H9 (cell line): Measurements from ENCODE around the gene TIGD3. TPM values are rescaled to one million over a fixed set of nuclear protein-coding genes. Genes with fewer than 3 reads are reported as not detected.

ENCODE experiments used
- DNase-seq: peaks from one replicate; pipeline ENCODE4 v3.0.0-alpha.2; 2017
- H2AFZ ChIP-seq: one replicate; pipeline ENCODE4 v1.6.1; 2013; ENCODE audit warnings: mild to moderate bottlenecking, low read length, control low read depth, moderate library complexity
- H2AK5ac ChIP-seq: 2 replicates; pipeline ENCODE4 v1.6.1; 2013; ENCODE audit warnings: low read length, control low read depth, mixed read lengths; ENCODE audit not compliant: insufficient read length
- H2BK120ac ChIP-seq: one replicate; pipeline ENCODE4 v1.6.1; 2013; ENCODE audit warnings: low read depth, mild to moderate bottlenecking, low read length, control low read depth, inconsistent platforms; ENCODE audit not compliant: poor library complexity, severe bottlenecking
- H2BK12ac ChIP-seq: 2 replicates; pipeline ENCODE4 v1.6.1; 2013; ENCODE audit warnings: low read length, control low read depth, mixed read lengths, low read depth; ENCODE audit not compliant: insufficient read length
- H2BK15ac ChIP-seq: 2 replicates; pipeline ENCODE4 v1.6.1; 2013; ENCODE audit warnings: low read depth, low read length, control low read depth
- H2BK20ac ChIP-seq: one replicate; pipeline ENCODE4 v1.6.1; 2013; ENCODE audit warnings: low read depth, mild to moderate bottlenecking, low read length, control low read depth, inconsistent platforms; ENCODE audit not compliant: poor library complexity, severe bottlenecking
- H2BK5ac ChIP-seq: 2 replicates; pipeline ENCODE4 v1.6.1; 2013; ENCODE audit warnings: low read length, control low read depth, mixed read lengths; ENCODE audit not compliant: insufficient read length
- H3K14ac ChIP-seq: 2 replicates; pipeline ENCODE4 v1.6.1; 2013; ENCODE audit warnings: low read length, control low read depth; ENCODE audit not compliant: insufficient read depth
- H3K18ac ChIP-seq: 2 replicates; pipeline ENCODE4 v1.6.1; 2013; ENCODE audit warnings: low read depth, mild to moderate bottlenecking, mixed read lengths, low read length, control low read depth; ENCODE audit not compliant: insufficient read length
- H3K23ac ChIP-seq: 2 replicates; pipeline ENCODE4 v1.6.1; 2013; ENCODE audit warnings: low read length, control low read depth, mixed read lengths, low read depth; ENCODE audit not compliant: insufficient read length
- H3K23me2 ChIP-seq: 2 replicates; pipeline ENCODE4 v1.6.1; 2013; ENCODE audit warnings: low read depth, mild to moderate bottlenecking, mixed read lengths, low read length, control low read depth; ENCODE audit not compliant: insufficient read length, poor library complexity, severe bottlenecking
- H3K27ac ChIP-seq: 2 replicates; pipeline ENCODE4 v1.5.1; 2013; ENCODE audit warnings: low read length, control low read depth, mixed read lengths, low read depth; ENCODE audit not compliant: insufficient read length
- H3K27me3 ChIP-seq: 2 replicates; pipeline ENCODE4 v1.6.1; 2013; ENCODE audit warnings: low read length, control low read depth, inconsistent platforms; ENCODE audit not compliant: insufficient read depth
- H3K4ac ChIP-seq: 2 replicates; pipeline ENCODE4 v1.6.1; 2013; ENCODE audit warnings: low read depth, mild to moderate bottlenecking, control low read depth, inconsistent platforms, low read length, moderate library complexity
- H3K4me1 ChIP-seq: 2 replicates; pipeline ENCODE4 v1.6.1; 2013; ENCODE audit warnings: low read length, control low read depth, inconsistent platforms; ENCODE audit not compliant: insufficient read depth
- H3K4me2 ChIP-seq: 2 replicates; pipeline ENCODE4 v1.6.1; 2013; ENCODE audit warnings: low read length, control low read depth, mixed read lengths; ENCODE audit not compliant: insufficient read length, insufficient read depth
- H3K56ac ChIP-seq: 2 replicates; pipeline ENCODE4 v1.6.1; 2013; ENCODE audit warnings: low read depth, mild to moderate bottlenecking, mixed read lengths, low read length, control low read depth; ENCODE audit not compliant: insufficient read length
- H3K79me1 ChIP-seq: 2 replicates; pipeline ENCODE4 v1.6.1; 2013; ENCODE audit warnings: low read depth, mild to moderate bottlenecking, moderate library complexity, low read length, control low read depth, inconsistent platforms; ENCODE audit not compliant: insufficient read depth, poor library complexity, severe bottlenecking
- H3K79me2 ChIP-seq: 2 replicates; pipeline ENCODE4 v1.6.1; 2013; ENCODE audit warnings: low read length, control low read depth, inconsistent platforms; ENCODE audit not compliant: insufficient read depth
- H3K9ac ChIP-seq: 2 replicates; pipeline ENCODE4 v1.6.1; 2013; ENCODE audit warnings: low read length, control low read depth, mixed read lengths; ENCODE audit not compliant: insufficient read length; ENCODE audit errors: extremely low read depth
- H3K9me3 ChIP-seq: one replicate; pipeline ENCODE4 v1.6.1; 2013; ENCODE audit warnings: low read depth, low read length, inconsistent platforms; ENCODE audit not compliant: control insufficient read depth
- H3T11ph ChIP-seq: one replicate; pipeline ENCODE4 v1.6.1; 2013; ENCODE audit warnings: mild to moderate bottlenecking, low read length, control low read depth, inconsistent platforms
- H4K20me1 ChIP-seq: one replicate; pipeline ENCODE4 v1.6.1; 2013; ENCODE audit not compliant: control insufficient read depth, insufficient read length, insufficient read depth
- H4K5ac ChIP-seq: 2 replicates; pipeline ENCODE4 v1.6.1; 2013; ENCODE audit warnings: low read depth, mild to moderate bottlenecking, mixed read lengths, low read length, control low read depth; ENCODE audit not compliant: insufficient read length
- H4K8ac ChIP-seq: replicated peaks from 2 replicates; pipeline ENCODE4 v1.6.1; 2013; ENCODE audit warnings: low read length, control low read depth, mixed read lengths, low read depth; ENCODE audit not compliant: insufficient read length
- H4K91ac ChIP-seq: 2 replicates; pipeline ENCODE4 v1.6.1; 2013; ENCODE audit warnings: low read depth, mild to moderate bottlenecking, moderate library complexity, mixed read lengths, low read length, control low read depth; ENCODE audit not compliant: insufficient read length
- H3K27ac Mint-ChIP-seq, 3 experiments: 2 replicates in 2 of 3; 3 replicates in 1 of 3; pipeline ENCODE4 v1.8.0; 2020 to 2021; ENCODE audit warnings: mixed read lengths in 3 of 3, mild to moderate bottlenecking in 1 of 3, moderate library complexity in 1 of 3
- H3K27me3 Mint-ChIP-seq: 2 replicates; pipeline ENCODE4 v1.8.0; 2021; ENCODE audit warnings: low read depth, mild to moderate bottlenecking, moderate library complexity, mixed read lengths
- H3K36me3 Mint-ChIP-seq, 3 experiments: 2 replicates in 2 of 3; 3 replicates in 1 of 3; pipeline ENCODE4 v1.8.0; 2020 to 2021; ENCODE audit warnings: low read depth in 3 of 3, mixed read lengths in 3 of 3; ENCODE audit not compliant: insufficient read depth in 1 of 3
- H3K4me1 Mint-ChIP-seq, 2 experiments: 2 replicates each; pipeline ENCODE4 v1.8.0; 2020; ENCODE audit warnings: mixed read lengths in 2 of 2
- H3K4me3 Mint-ChIP-seq, 2 experiments: 2 replicates in 1 of 2; 3 replicates in 1 of 2; pipeline ENCODE4 v1.8.0; 2020 to 2021; ENCODE audit warnings: mild to moderate bottlenecking in 2 of 2, mixed read lengths in 2 of 2, moderate library complexity in 1 of 2
- H3K9me3 Mint-ChIP-seq, 2 experiments: 2 replicates in 1 of 2; 3 replicates in 1 of 2; pipeline ENCODE4 v1.8.0; 2020; ENCODE audit warnings: mild to moderate bottlenecking in 2 of 2, mixed read lengths in 2 of 2, moderate library complexity in 1 of 2
- WGBS: extraction: QIAGEN DNeasy Blood & Tissue Kit; methylation state at CpG from one replicate; pipeline ENCODE4 v1.1.7; 2013; ENCODE audit warnings: missing lambda C conversion rate, low lambda C conversion rate, mixed read lengths; ENCODE audit not compliant: insufficient read length; ENCODE audit errors: extremely low coverage; 5-methylcytosine and 5-hydroxymethylcytosine counted together
- total RNA-seq: library from RNA; stranded (reverse); gene quantifications from 2 replicates; pipeline ENCODE4 v1.2.1, GENCODE V29; 2021
- TF ChIP-seq, protein P1 (sequence below): fragments of 200-600 bp; sonication (generic); conservative IDR thresholded peaks from 3 replicates; pipeline ENCODE4 v1.8.0; 2021; ENCODE audit warnings: antibody characterized with exemption, mild to moderate bottlenecking

The TIGD3 gene
- total RNA-seq, 1 experiment from 2014 or later: 0.66 TPM

DNA sequence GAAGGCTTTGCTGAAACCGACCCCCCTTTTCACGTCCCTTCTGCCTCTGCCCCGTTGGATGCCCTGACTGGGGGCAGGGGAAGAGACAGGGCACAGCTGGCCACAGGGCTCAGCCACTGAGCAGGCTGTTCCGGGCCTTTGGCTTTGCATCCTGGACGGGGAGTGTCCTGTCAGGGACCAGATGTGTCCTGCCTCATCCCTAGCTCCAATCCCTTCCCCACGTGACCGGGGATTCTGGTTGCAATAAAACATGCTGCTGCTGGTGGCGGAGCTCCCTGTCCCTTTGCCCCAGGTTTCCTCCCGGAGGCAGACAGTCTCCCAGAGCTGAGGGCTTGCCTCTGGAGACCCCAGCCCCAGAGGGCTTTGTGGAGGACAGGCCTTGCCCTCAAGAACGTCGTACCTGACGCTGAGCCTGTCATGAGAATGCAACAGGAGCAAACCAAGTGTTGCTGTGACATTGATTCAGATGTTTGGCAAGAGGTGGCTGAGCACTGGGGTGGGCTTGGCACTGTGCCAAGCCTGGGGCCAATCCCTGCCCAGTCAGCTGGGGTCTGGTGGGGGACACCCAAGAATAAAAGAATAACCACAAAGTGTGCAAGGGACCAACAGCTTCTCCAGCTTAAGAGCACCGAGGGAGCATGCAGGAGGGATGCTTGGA is 32.6 kb upstream of the TIGD3 start:
- Histone ChIP-seq H3K27me3 (no peaks in the 10 kb centered on the region), H3K14ac (no peak overlapping the region), H3K27ac (no peak overlapping the region), H2BK15ac (no peak overlapping the region), H3K23ac (no peak overlapping the region), H2BK12ac (no peak overlapping the region), H3K18ac (no peak overlapping the region), H3K79me1 (peaks cover 4% of the 10 kb centered on the region), H4K91ac (no peak overlapping the region), H2BK20ac (no peak overlapping the region), H4K20me1 (no peaks in the 10 kb centered on the region), H3K4ac (no peak overlapping the region), H4K8ac (no peak overlapping the region), H3K9me3 (no peaks in the 10 kb centered on the region), H3K79me2 (no peaks in the 10 kb centered on the region), H3K23me2 (peaks cover 2% of the 10 kb centered on the region), H3K4me1 (no peaks in the 10 kb centered on the region; the same call in 1 of the 2 replicates), H2AK5ac (no peak overlapping the region), H2BK5ac (no peak overlapping the region), H3K4me2 (no peak overlapping the region), H3K56ac (no peak overlapping the region), H4K5ac (no peak overlapping the region), H3T11ph (no peak overlapping the region), H2AFZ (no peak overlapping the region), H3K9ac (no peak overlapping the region), H2BK120ac (no peak overlapping the region)
- Mint-ChIP-seq H3K4me3 (no peak overlapping the region), H3K36me3 (peaks cover 17 to 24% (median 24%) of the 10 kb centered on the region in 3 experiments), H3K27ac (peak overlapping the region in 2 of 3 experiments; percentile 12 to 80; a peak in 3 of 7 replicates), H3K4me1 (peaks cover 5 to 16% of the 10 kb centered on the region in 2 experiments), H3K27me3 (no peaks in the 10 kb centered on the region), H3K9me3 (no peaks in the 10 kb centered on the region)
- no CpG with 5 or more reads among the region's 13 CpGs for WGBS
- TF ChIP-seq, protein P1, sequence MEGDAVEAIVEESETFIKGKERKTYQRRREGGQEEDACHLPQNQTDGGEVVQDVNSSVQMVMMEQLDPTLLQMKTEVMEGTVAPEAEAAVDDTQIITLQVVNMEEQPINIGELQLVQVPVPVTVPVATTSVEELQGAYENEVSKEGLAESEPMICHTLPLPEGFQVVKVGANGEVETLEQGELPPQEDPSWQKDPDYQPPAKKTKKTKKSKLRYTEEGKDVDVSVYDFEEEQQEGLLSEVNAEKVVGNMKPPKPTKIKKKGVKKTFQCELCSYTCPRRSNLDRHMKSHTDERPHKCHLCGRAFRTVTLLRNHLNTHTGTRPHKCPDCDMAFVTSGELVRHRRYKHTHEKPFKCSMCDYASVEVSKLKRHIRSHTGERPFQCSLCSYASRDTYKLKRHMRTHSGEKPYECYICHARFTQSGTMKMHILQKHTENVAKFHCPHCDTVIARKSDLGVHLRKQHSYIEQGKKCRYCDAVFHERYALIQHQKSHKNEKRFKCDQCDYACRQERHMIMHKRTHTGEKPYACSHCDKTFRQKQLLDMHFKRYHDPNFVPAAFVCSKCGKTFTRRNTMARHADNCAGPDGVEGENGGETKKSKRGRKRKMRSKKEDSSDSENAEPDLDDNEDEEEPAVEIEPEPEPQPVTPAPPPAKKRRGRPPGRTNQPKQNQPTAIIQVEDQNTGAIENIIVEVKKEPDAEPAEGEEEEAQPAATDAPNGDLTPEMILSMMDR: no peak
- no peak for DNase-seq
